HG03196 (cell line): ENCODE data around the gene ANO2.

ENCODE experiments used
- ATAC-seq: cut with Tn5 transposase; IDR thresholded peaks from one replicate; pipeline ENCODE4 v1.9.1; 2021; ENCODE audit not compliant: unreplicated experiment

The ANO2 gene

DNA sequence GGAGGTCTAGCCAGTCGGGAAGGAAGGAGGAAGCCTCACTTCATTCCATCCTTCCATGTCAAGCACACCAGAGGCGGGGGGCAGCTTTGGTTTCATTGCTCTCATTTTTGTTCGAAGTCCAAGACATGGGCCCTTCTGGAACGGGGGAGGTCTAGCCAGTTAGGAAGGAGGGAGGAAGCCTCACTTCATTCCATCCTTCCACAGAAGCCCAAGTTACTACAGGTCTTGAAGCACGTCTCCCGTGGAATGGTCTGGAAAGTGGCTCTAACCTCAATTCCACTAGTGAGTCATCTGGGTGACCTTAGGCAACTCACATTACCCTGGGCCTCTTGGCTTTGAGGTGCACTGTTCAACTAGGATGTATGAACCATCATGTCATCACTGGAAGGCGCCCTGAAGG lies 356.9 kb downstream of the ANO2 start:
- ATAC-seq, result no peak

DNA sequence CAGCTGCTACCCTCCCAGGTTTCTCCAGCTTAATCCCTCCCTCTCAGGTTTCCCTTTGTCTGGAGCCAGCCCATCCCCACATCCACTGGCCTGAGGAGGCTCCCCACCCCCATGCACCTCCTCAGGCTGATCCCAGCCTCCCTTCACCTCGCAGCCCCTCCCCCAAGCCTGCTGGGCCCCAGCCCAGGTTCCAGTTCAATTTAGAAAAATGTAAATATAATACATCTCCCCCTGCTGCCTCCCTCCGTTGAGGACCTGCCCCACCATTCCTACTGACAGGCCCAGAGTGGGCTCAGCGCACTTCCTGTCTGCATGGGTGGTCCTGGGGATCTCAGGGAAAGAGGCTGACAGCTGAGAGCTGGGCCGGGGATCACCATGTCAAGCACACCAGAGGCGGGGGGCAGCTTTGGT lies 357.3 kb downstream of the ANO2 start:
- ATAC-seq, result no peak

- ATAC-seq, result no peak
These were observed 358.9 kb downstream of the ANO2 start for GRCh38 chr12:5586201-5586600.

DNA sequence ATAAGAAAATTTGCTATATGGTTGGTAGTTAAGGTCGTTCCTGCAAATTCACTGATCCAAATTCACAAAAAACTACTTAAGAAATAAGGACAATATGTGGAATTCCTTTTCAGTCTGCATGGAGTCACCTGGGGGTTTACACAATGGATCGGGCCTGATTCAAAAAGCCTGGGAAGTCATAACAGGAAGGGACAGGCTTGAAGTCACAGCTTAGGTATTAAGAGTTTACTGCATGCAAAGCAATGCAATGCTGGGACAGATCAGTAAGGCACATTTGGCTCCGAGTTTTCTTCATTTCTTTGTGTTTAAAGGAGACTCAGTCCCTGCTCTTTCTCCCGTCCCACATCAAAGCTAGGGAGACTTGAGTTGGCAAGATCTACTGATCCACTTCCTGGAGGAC lies 359.9 kb downstream of the ANO2 start:
- ATAC-seq, result no peak

DNA sequence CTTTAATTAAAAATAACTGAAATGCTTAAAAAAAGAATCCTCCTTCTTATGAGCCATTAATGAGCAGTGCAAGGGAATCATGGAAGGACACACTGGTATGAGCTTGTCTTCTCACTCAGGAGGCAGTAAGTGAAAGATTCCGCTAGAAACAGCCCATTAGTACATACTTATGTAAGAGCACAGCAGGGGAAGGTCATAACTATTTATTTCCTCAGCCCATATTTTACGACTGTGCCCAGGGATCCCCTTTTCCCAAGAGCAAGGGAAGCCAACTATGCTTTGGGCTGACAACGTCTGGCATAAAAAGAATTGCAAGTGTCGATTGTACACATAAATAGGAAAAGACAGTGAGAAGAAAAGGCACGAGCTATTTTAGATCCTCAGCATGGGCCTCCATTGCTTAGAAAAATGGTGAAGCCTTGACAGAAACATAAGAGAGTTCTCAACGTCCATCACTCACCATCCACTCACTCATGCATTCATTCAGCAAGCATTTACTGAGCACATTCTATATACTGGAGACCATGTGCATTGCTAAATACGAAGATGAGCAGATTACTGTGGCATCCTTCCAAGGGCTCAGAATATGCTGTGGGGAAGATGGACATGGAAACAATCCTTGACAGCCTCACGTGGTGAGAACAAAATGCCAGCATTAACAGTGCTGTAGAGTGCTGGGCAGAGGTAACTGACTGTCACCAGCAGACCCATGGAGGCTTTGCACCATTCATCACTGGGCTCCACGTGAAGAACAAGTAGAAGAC lies 360.5 kb downstream of the ANO2 start:
- ATAC-seq, result no peak

GRCh38 chr12:5582541-5582940 lies 362.5 kb downstream of the ANO2 start:
- no peak for ATAC-seq

DNA sequence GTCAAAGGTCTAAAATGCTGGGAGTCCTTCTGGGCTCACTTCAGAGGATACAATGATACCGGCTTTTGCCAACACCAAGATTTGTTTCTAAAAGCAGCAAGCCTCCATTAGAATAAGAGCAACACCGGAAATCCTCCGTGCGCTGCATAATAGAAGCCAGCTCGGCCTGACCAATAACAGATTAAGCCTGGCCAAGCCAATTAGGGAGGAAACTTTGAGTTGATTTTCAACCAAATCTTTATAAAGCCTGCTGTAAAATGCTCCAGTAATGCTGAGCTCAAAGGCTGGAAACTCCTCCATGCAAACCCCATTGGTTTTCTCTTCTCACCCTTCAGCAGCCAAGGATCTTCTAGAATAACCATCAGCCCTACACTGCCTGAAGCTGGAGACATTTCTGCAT lies 363.0 kb downstream of the ANO2 start:
- no peak for ATAC-seq

- no peak for ATAC-seq
These were observed 363.4 kb downstream of the ANO2 start for GRCh38 chr12:5581616-5582015.

- no peak for ATAC-seq
These were observed 364.0 kb downstream of the ANO2 start for GRCh38 chr12:5581019-5581418.

DNA sequence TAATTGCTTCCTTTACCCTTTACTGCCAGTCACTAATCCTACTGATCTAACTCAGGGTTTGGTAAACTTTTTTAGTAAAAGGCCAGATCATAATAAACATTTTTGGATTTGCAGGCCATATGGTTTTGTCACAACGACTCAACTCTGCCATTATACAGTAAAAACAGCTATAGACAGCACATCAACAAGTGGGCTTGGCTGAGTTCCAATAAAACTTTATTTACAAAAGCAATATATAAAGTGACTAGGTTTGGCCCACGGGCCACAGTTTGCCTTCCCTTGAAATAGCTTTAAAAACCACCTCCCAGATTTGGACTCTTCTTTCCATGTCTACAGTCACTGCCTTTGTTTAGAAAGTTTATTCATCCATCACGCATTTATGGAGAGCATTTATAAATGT lies 366.3 kb downstream of the ANO2 start:
- ATAC-seq, result no peak

DNA sequence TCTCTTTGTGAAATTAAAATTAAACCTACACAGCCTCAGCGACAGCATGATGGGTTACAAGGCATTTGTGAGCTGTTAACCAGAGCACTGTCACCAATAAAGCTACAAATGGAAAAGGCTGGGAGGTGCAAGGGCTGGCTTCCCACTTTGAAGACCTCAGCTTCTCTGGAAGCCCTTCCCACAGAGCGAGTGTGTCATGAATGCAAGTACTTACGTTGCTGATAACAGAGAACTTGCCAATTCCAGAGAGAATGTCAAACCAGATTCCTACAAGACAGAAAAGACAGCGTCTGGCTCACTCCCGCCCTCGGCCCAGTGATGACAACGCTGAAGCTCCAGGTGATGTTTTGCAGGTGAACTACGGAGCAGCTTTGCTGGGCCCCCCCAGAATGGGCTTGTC lies 367.3 kb downstream of the ANO2 start:
- ATAC-seq, result no peak

DNA sequence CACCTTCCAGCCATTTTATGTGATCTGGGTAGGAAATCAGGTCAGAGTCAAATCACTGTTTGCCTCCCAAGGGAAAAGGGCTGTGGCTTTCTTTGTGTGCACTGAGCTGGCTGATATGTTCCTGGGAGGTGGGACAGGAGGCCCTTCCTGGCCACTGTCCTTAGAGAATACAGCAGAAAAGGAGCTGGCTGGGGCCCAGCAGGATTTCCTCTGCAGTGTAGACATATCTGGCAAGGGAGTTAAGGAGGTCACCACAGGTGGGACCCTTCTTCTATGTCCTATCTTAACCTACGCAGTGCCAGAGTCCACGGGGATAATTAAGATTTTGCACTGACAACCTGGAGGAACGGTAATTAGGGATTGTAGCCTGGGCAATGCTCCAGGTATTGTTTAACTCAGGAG lies 367.8 kb downstream of the ANO2 start:
- ATAC-seq, result no peak

DNA sequence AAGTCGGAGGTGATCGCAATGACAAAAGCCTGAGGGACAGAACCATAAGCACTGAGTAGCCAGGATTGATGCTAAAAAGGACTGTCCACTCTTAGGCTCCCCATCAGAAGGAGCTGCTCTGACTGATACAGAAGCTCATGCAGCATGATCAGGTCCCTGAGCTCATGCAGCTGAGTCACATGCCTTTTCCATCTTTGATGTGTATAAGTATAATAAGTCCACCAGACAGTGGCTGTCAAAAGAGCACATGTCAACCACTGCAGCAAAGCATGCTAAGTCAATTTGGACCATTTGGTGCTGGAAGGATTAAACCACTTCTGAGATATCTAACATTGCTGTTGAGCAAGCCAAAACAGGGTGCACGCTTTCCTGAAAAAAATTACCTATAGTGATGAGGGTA lies 369.1 kb downstream of the ANO2 start:
- ATAC-seq, result no peak

DNA sequence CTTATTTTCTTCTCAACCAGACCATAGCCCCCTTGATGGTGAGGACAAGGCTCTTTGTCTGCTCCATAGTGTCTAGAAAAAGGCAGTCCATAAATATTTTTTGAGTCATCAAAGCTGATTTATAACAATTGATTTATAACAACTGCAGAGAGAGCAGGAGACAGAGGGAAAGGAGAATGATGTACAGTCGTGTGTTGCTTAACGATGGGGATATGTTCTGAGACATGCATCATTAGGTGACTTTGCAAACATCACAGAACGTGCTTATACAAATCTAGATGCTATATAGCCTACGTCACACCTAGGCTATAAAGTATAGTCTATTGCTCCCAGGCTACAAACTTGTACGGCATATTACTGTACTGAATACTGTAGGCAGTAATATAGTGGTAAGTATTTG lies 369.8 kb downstream of the ANO2 start:
- ATAC-seq, result no peak

GRCh38 chr12:5573390-5573789 lies 371.7 kb downstream of the ANO2 start:
- no peak for ATAC-seq

- ATAC-seq, result no peak
These were observed 373.9 kb downstream of the ANO2 start for GRCh38 chr12:5571115-5571514.

DNA sequence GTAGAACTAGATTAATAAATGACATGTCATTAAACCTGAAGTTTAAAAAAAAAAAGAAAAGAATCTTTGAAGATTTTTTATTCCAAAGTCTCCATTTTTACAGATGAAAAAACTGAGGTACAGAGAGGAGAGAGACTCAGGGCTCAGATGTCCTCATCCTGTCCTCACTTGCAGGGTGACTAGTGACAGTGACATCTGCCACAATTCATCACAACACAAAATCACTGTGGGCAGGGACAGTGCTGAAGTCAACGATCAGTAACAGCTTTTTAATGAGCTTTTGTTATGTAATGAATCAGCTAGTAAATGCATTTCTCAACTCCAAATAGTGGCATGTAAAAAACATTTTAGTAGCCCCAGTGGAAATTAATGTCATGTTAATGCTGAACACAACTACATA lies 374.6 kb downstream of the ANO2 start:
- ATAC-seq, result no peak

- ATAC-seq, result no peak
These were observed 376.6 kb downstream of the ANO2 start for GRCh38 chr12:5568325-5568981.

- no peak for ATAC-seq
These were observed 377.9 kb downstream of the ANO2 start for GRCh38 chr12:5567016-5567725.

- ATAC-seq, result no peak
These were observed 379.0 kb downstream of the ANO2 start for GRCh38 chr12:5565933-5566599.

- ATAC-seq, result no peak
These were observed 382.5 kb downstream of the ANO2 start for GRCh38 chr12:5562581-5562980.

DNA sequence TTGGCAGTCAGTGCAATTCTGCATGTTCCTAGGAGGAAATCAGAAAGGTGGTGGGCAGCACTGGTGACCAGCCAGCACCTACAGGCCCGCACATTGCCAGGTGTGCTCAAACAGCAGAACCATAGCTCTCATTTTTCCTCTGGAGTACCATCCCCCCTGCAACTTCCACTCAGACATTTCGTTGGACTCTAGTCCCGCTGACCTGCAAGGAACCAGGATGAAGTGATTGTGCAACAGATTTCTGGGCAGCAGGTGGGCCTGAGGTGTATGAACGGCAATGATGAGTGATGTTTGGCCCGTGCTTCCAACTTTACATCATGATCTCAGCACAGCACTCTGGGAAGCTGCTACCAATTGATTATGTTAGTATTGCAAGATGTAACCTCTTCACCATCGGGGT lies 383.2 kb downstream of the ANO2 start:
- no peak for ATAC-seq
